ENCODE measurements around the gene TMED3.

DNA sequence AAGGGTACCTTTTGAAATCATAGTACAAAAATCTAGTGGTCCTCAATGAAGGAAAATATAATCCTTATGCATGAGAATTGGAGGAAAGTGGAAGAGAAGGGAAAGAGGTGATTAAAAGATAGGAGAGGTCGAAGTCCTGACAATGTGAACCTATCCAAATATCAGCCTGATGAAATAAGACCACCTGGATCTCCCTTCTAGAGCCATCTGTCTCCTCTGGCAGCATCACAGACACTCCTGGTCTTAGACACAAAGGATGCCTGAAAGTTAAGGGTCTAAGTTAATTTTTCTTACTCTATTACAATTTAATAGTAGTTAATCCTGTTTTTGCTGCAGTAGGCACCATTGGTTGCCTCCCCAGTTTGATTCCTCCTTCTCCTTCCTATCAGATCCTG lies 11.1 kb upstream of the TMED3 start:
- TF ChIP-seq CEBPB (IDR thresholded peaks at IDR 0.05) (no peak), YY1 (IDR thresholded peaks at IDR 0.05; ENCODE audit: low read depth) (no peak), TCF12 (IDR thresholded peaks at IDR 0.05; ENCODE audit: low read depth) (no peak), EP300 (IDR thresholded peaks at IDR 0.05; ENCODE audit: borderline replicate concordance) (no peak), RAD21 (IDR thresholded peaks at IDR 0.05; ENCODE audit: low read depth) (no peak), EGR1 (IDR thresholded peaks at IDR 0.05) (no peak), CREB1 (IDR thresholded peaks at IDR 0.05; ENCODE audit: low read depth) (no peak), ZBTB7A (IDR thresholded peaks at IDR 0.05; ENCODE audit: low read depth) (no peak), FOXM1 (IDR thresholded peaks at IDR 0.05; ENCODE audit: borderline replicate concordance, low read depth) (no peak), TEAD4 (IDR thresholded peaks at IDR 0.05) (no peak), TAF1 (IDR thresholded peaks at IDR 0.05; ENCODE audit: low read depth) (no peak)
- TF ChIP-seq, protein P1, sequence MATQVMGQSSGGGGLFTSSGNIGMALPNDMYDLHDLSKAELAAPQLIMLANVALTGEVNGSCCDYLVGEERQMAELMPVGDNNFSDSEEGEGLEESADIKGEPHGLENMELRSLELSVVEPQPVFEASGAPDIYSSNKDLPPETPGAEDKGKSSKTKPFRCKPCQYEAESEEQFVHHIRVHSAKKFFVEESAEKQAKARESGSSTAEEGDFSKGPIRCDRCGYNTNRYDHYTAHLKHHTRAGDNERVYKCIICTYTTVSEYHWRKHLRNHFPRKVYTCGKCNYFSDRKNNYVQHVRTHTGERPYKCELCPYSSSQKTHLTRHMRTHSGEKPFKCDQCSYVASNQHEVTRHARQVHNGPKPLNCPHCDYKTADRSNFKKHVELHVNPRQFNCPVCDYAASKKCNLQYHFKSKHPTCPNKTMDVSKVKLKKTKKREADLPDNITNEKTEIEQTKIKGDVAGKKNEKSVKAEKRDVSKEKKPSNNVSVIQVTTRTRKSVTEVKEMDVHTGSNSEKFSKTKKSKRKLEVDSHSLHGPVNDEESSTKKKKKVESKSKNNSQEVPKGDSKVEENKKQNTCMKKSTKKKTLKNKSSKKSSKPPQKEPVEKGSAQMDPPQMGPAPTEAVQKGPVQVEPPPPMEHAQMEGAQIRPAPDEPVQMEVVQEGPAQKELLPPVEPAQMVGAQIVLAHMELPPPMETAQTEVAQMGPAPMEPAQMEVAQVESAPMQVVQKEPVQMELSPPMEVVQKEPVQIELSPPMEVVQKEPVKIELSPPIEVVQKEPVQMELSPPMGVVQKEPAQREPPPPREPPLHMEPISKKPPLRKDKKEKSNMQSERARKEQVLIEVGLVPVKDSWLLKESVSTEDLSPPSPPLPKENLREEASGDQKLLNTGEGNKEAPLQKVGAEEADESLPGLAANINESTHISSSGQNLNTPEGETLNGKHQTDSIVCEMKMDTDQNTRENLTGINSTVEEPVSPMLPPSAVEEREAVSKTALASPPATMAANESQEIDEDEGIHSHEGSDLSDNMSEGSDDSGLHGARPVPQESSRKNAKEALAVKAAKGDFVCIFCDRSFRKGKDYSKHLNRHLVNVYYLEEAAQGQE (IDR thresholded peaks at IDR 0.05; ENCODE audit: low read depth): no peak
- TF ChIP-seq, protein P2, sequence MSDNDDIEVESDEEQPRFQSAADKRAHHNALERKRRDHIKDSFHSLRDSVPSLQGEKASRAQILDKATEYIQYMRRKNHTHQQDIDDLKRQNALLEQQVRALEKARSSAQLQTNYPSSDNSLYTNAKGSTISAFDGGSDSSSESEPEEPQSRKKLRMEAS (IDR thresholded peaks at IDR 0.05): no peak
- TF ChIP-seq, protein P3, sequence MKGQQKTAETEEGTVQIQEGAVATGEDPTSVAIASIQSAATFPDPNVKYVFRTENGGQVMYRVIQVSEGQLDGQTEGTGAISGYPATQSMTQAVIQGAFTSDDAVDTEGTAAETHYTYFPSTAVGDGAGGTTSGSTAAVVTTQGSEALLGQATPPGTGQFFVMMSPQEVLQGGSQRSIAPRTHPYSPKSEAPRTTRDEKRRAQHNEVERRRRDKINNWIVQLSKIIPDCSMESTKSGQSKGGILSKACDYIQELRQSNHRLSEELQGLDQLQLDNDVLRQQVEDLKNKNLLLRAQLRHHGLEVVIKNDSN (IDR thresholded peaks at IDR 0.05): no peak
